KMS-11 (cell line): ENCODE measurements around the gene KRTAP26-1.

Source experiments
- H2AFZ ChIP-seq: fragments of 200-600 bp; sonication (generic); 2 replicates; pipeline ENCODE4 v1.6.1; 2016; ENCODE audit warnings: antibody characterized with exemption, mixed run types, low read depth
- H3K27ac ChIP-seq: fragments of 200-600 bp; sonication (generic); 2 replicates; pipeline ENCODE4 v1.6.1; 2016; ENCODE audit warnings: mild to moderate bottlenecking, mixed run types
- H3K27me3 ChIP-seq: fragments of 200-600 bp; sonication (generic); 2 replicates; pipeline ENCODE4 v1.6.1; 2017; ENCODE audit warnings: mild to moderate bottlenecking, low read depth, mixed run types, moderate library complexity; ENCODE audit not compliant: insufficient read depth
- H3K36me3 ChIP-seq: fragments of 200-600 bp; sonication (generic); 2 replicates; pipeline ENCODE4 v1.6.1; 2017; ENCODE audit warnings: mild to moderate bottlenecking, mixed run types; ENCODE audit not compliant: insufficient read depth
- H3K4me1 ChIP-seq: fragments of 200-600 bp; sonication (generic); 2 replicates; pipeline ENCODE4 v1.6.1; 2016; ENCODE audit warnings: mild to moderate bottlenecking, low read depth, mixed run types; ENCODE audit not compliant: poor library complexity, severe bottlenecking
- H3K4me2 ChIP-seq: fragments of 200-600 bp; sonication (generic); 2 replicates; pipeline ENCODE4 v1.7.0; 2016; ENCODE audit warnings: mild to moderate bottlenecking, mixed run types
- H3K4me3 ChIP-seq: fragments of 200-600 bp; sonication (generic); IDR thresholded peaks from 2 replicates; pipeline ENCODE4 v1.6.1; 2017; ENCODE audit warnings: low read depth, low read length, mixed read lengths; ENCODE audit not compliant: insufficient read depth
- H3K79me2 ChIP-seq: fragments of 200-600 bp; sonication (generic); 2 replicates; pipeline ENCODE4 v1.6.1; 2016; ENCODE audit warnings: low read depth, mixed run types; ENCODE audit not compliant: insufficient read depth
- H3K9ac ChIP-seq: fragments of 200-600 bp; sonication (generic); 2 replicates; pipeline ENCODE4 v1.6.1; 2016; ENCODE audit warnings: mild to moderate bottlenecking, mixed run types
- H4K20me1 ChIP-seq: fragments of 200-600 bp; sonication (generic); 2 replicates; pipeline ENCODE4 v1.6.1; 2016; ENCODE audit warnings: mild to moderate bottlenecking, mixed run types; ENCODE audit not compliant: insufficient read depth
- CTCF ChIP-seq: fragments of 200-600 bp; sonication (generic); conservative IDR thresholded peaks from 2 replicates; pipeline ENCODE4 v1.6.1; 2017; ENCODE audit warnings: low read depth, mild to moderate bottlenecking, antibody characterized with exemption, low read length, moderate library complexity, mixed read lengths

The KRTAP26-1 gene

GRCh38 chr21:30271611-30272010 is 48.5 kb downstream of the KRTAP26-1 start:
- H3K4me3 ChIP-seq, result no peak overlapping the region
- no peaks in the 10 kb centered on the region for H4K20me1 ChIP-seq
- no peaks in the 10 kb centered on the region for H3K79me2 ChIP-seq
- no peak overlapping the region for H3K9ac ChIP-seq
- TF ChIP-seq CTCF, result no peak
- no peak overlapping the region for H3K4me2 ChIP-seq
- no peak overlapping the region for H3K27ac ChIP-seq
- H2AFZ ChIP-seq, result no peak overlapping the region
- H3K4me1 ChIP-seq, result no peaks in the 10 kb centered on the region
- no peaks in the 10 kb centered on the region for H3K27me3 ChIP-seq
- H3K36me3 ChIP-seq, result no peaks in the 10 kb centered on the region

- no peak overlapping the region for H3K4me2 ChIP-seq
- H3K36me3 ChIP-seq, result no peaks in the 10 kb centered on the region
- no peak for TF ChIP-seq CTCF
- H3K9ac ChIP-seq, result no peak overlapping the region
- no peak overlapping the region for H3K27ac ChIP-seq
- no peaks in the 10 kb centered on the region for H3K27me3 ChIP-seq
- H2AFZ ChIP-seq, result no peak overlapping the region
- H3K4me1 ChIP-seq, result no peaks in the 10 kb centered on the region
- H3K4me3 ChIP-seq, result no peak overlapping the region
- no peaks in the 10 kb centered on the region for H3K79me2 ChIP-seq
- H4K20me1 ChIP-seq, result no peaks in the 10 kb centered on the region
Measured at GRCh38 chr21:30271156-30271555, 49.0 kb downstream of the KRTAP26-1 start.

GRCh38 chr21:30269803-30270530 is 50.1 kb downstream of the KRTAP26-1 start:
- Histone ChIP-seq H2AFZ (no peak overlapping the region), H3K9ac (no peak overlapping the region), H3K4me2 (no peak overlapping the region), H3K27me3 (no peaks in the 10 kb centered on the region), H3K79me2 (no peaks in the 10 kb centered on the region), H3K36me3 (no peaks in the 10 kb centered on the region), H3K27ac (no peak overlapping the region), H4K20me1 (no peaks in the 10 kb centered on the region), H3K4me3 (no peak overlapping the region), H3K4me1 (no peaks in the 10 kb centered on the region)
- TF ChIP-seq CTCF, result no peak
